Erythroblast (primary cell): Measurements from ENCODE around the gene ITGB3BP.

Experiments
- GATA1 ChIP-seq: IDR thresholded peaks from 2 replicates; pipeline ENCODE4 v1.6.1; 2011; ENCODE audit warnings: low read depth, mild to moderate bottlenecking, control low read depth, low read length, moderate library complexity
- POLR2A ChIP-seq: IDR thresholded peaks from 2 replicates; pipeline ENCODE4 v1.6.1; 2011; ENCODE audit warnings: mild to moderate bottlenecking, low read length

DNA sequence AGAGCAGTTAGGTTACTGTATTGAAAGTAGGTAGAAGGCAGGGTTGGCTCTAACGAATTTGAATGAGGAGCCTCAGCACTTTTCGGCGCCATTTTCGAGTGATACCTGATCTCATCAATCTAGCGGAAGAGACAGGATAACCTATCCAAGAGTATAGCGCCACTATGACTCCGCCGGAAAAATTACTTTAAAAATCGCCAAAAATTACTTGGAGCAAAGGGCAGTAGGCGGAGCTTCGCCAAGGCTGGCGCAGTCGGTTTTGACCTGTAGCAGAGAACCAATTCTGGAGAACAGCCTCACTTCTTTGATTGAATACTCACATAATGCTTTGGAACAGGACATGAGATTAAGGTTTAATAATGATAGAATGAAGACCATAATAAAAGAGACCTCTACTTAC, 25.9 kb upstream of the ITGB3BP start:
- no peak for TF ChIP-seq POLR2A
- TF ChIP-seq GATA1 = no peak
